Tibial artery (tissue), 4 donors: Measurements from ENCODE around the gene AGFG1.

ENCODE experiments used
- DNase-seq, 2 donors: peaks; one replicate each; pipeline ENCODE4 v3.0.0-alpha.2; 2019
- H3K27ac ChIP-seq, 2 donors: fragments of 200-600 bp; sonication (generic) in 1 of 2; 1 replicate in 1 of 2; 2 replicates in 1 of 2; pipeline ENCODE4 v1.5.1; 2018 to 2019; ENCODE audit warnings: mild to moderate bottlenecking in 1 of 2
- H3K27me3 ChIP-seq, 2 donors: fragments of 200-600 bp; sonication (generic) in 1 of 2; one replicate each; pipeline versions ENCODE4 v1.5.1 to v1.6.0; 2016 to 2019
- H3K36me3 ChIP-seq, 3 donors: fragments of 200-600 bp; sonication (generic) in 2 of 3; one replicate each; pipeline ENCODE4 v1.5.1; 2016 to 2019; ENCODE audit warnings: mild to moderate bottlenecking in 2 of 3
- H3K4me1 ChIP-seq, 4 donors: fragments of 200-600 bp; sonication (generic) in 2 of 4; 1 replicate in 3 of 4; 2 replicates in 1 of 4; pipeline ENCODE4 v1.5.1; 2016 to 2019
- H3K4me3 ChIP-seq, 2 donors: fragments of 200-600 bp; sonication (generic) in 1 of 2; 1 replicate in 1 of 2; 2 replicates in 1 of 2; pipeline ENCODE4 v1.5.1; 2018 to 2019; ENCODE audit warnings: mild to moderate bottlenecking in 2 of 2
- H3K9me3 ChIP-seq, 3 donors: fragments of 200-600 bp; sonication (generic) in 1 of 3; one replicate each; pipeline ENCODE4 v1.5.1; 2016 to 2019
- CTCF ChIP-seq, 2 experiments: fragments of 200-600 bp in 1 of 2; fragments of 450-650 bp in 1 of 2; IDR thresholded peaks; one replicate each; pipeline ENCODE4 v1.5.1; 2017 to 2019; ENCODE audit warnings: antibody characterized with exemption in 2 of 2, mild to moderate bottlenecking in 1 of 2, moderate library complexity in 1 of 2
- intact Hi-C: fragments of 100-400 bp; cut with DNase I; formaldehyde crosslinking; loops from one replicate; pipeline ENCODE4 v1.15.0; 2023; ENCODE audit warnings: low total_unique reads

The AGFG1 gene

DNA sequence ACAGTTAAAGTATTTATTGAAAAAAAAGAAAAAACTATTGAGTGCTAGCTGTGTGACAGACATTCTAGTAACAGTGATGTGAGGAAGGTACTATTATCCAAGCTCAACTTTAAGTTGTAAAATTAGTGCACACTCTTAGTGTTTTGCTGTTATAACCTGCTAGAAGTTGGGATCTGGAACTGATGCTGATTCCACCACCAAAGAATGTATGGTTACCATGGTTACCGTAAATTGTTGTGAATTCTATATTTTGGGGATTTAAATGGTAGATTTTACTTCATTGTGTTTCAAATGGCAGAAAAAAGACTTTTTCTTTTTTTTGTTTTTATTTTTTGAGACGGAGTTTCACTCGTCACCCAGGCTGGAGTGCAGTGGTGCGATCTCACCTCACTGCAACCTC is 5.3 kb downstream of the AGFG1 start:
- H3K4me3 ChIP-seq: no peak overlapping the region
- H3K36me3 ChIP-seq: no peaks in the 10 kb centered on the region
- intact Hi-C loops: loop anchor here (10.0 kb wide), 1 partner anchor 288 kb away; no protein-coding TSS in a partner anchor
- no peaks in the 10 kb centered on the region for H3K27me3 ChIP-seq
- no peak overlapping the region for H3K27ac ChIP-seq
- no peak for DNase-seq
- H3K9me3 ChIP-seq: no peaks in the 10 kb centered on the region
- TF ChIP-seq CTCF (IDR thresholded peaks at IDR 0.05): no peak
- peaks cover 0 to 75% (median 30%) of the 10 kb centered on the region in 4 donors for H3K4me1 ChIP-seq

DNA sequence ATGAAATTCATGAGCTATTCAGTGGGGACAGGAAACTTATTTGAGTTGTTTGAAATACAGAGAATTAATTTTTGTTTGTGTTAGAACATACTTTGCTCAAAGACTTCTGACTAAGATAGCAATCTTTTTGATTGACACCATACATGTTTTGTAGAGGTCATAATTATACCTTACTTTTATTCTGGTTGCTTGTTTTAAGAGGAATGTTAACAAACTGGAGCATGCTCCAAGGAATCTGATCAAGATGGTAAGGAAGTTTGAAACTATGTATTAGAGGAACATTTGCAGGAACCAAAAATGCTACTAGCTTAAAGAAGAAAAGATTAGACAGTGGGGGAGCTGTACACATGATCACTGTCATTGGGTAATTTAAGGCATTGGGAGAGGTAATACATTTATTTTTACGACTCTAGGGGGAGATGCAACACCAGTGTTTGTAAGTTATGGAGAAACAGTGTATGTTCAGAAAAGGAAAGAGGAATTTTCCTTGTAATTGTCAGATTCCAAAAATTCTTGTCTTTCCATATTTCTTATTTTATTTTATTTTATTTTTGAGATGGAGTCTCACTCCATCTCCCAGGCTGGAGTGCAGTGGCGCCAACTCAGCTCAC is 8.0 kb downstream of the AGFG1 start:
- Histone ChIP-seq H3K4me1 (peaks cover 0 to 74% (median 15%) of the 10 kb centered on the region in 4 donors), H3K4me3 (no peak overlapping the region), H3K36me3 (no peaks in the 10 kb centered on the region), H3K27ac (no peak overlapping the region), H3K9me3 (no peaks in the 10 kb centered on the region), H3K27me3 (no peaks in the 10 kb centered on the region)
- no peak for DNase-seq
- TF ChIP-seq CTCF (IDR thresholded peaks at IDR 0.05): no peak
- intact Hi-C loops: loop anchor here (10.0 kb wide), 1 partner anchor 285 kb away; no protein-coding TSS in a partner anchor

GRCh38 chr2:227480528-227480927 is 8.6 kb downstream of the AGFG1 start:
- Histone ChIP-seq H3K27me3 (no peaks in the 10 kb centered on the region), H3K4me3 (no peak overlapping the region), H3K36me3 (no peaks in the 10 kb centered on the region), H3K9me3 (peaks cover 0 to 5% (median 0%) of the 10 kb centered on the region in 3 donors), H3K4me1 (peaks cover 0 to 68% (median 14%) of the 10 kb centered on the region in 4 donors), H3K27ac (no peak overlapping the region)
- intact Hi-C loops: no loop called here
- no peak for TF ChIP-seq CTCF (IDR thresholded peaks at IDR 0.05)
- DNase-seq: no peak

- Histone ChIP-seq H3K4me3 (no peak overlapping the region), H3K4me1 (peaks cover 0 to 57% (median 14%) of the 10 kb centered on the region in 4 donors), H3K36me3 (no peaks in the 10 kb centered on the region), H3K27ac (no peak overlapping the region), H3K9me3 (peaks cover 0 to 11% (median 0%) of the 10 kb centered on the region in 3 donors), H3K27me3 (no peaks in the 10 kb centered on the region)
- TF ChIP-seq CTCF (IDR thresholded peaks at IDR 0.05): no peak
- DNase-seq: no peak
- intact Hi-C loops: no loop called here
Observed at GRCh38 chr2:227482638-227483340, 10.8 kb downstream of the AGFG1 start.

DNA sequence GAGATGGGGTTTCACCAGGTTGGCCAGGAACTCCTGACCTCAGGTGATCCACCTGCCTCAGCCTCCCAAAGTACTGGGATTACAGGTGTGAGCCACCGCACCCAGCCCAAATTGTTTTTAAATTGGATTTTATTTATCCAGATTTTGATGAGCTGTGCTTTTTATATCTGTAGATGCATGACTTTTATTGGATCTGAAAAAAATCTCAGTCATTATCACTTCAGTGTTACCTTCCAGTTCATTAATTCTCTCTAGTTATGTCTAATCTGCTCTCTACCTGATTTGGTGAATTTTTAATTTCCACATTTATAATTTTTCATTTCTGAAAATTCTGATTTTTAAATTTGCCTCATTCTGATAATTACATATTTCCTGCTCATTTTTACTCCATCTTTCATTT is 13.5 kb downstream of the AGFG1 start:
- H3K36me3 ChIP-seq: no peaks in the 10 kb centered on the region
- no peak for TF ChIP-seq CTCF (IDR thresholded peaks at IDR 0.05)
- H3K27me3 ChIP-seq: no peaks in the 10 kb centered on the region
- intact Hi-C loops: no loop called here
- no peak overlapping the region for H3K4me3 ChIP-seq
- peaks cover 0 to 11% (median 0%) of the 10 kb centered on the region in 3 donors for H3K9me3 ChIP-seq
- no peak overlapping the region for H3K27ac ChIP-seq
- no peak for DNase-seq
- peaks cover 0 to 45% (median 9%) of the 10 kb centered on the region in 4 donors for H3K4me1 ChIP-seq
